ENCODE measurements around the gene MLIP. TPM values are rescaled to one million over a fixed set of nuclear protein-coding genes. Genes with fewer than 3 reads are reported as not detected.

Gene MLIP
- total and polyA plus RNA-seq, 2 of the 13 experiments (the other 11 are each of a cell fraction or from before 2014, with no cell fraction given): 0.08 to 0.33 TPM

- ATAC-seq (no peak), DNase-seq (ENCODE audit: low spot score) (no peak), FAIRE-seq (no peak)
- H2AFZ ChIP-seq (ENCODE audit: low read length): no peak overlapping the region
- no peaks in the 10 kb centered on the region for H3K79me2 ChIP-seq (ENCODE audit: insufficient read depth, low read length)
- WGBS (ENCODE audit: low lambda C conversion rate): 60% methylated on average over 3 of the region's 3 CpGs
- POLR2A ChIA-PET: no interaction called here
- CTCF ChIA-PET (ENCODE audit: low intra/inter-chr PET ratio, low total read pairs): no interaction called here
- H3K4me2 ChIP-seq (ENCODE audit: low read depth, low read length): no peak overlapping the region
- peaks cover 4% of the 10 kb centered on the region for H3K4me1 ChIP-seq (ENCODE audit: insufficient read depth, low read length)
- no peaks in the 10 kb centered on the region for H3K36me3 ChIP-seq (replicated peaks in 1 of 2; ENCODE audit: control insufficient read depth in 1 of 2, insufficient read depth in 2 of 2, low read length in 2 of 2)
- no peak overlapping the region for H3K4me3 ChIP-seq (replicated peaks in 1 of 3; ENCODE audit: insufficient read depth in 1 of 3, low read depth in 2 of 3, low read length in 3 of 3)
- H4K20me1 ChIP-seq (ENCODE audit: insufficient read depth, low read length): no peaks in the 10 kb centered on the region
- H3K9ac ChIP-seq (ENCODE audit: insufficient read depth, low read depth, low read length): no peak overlapping the region
- in situ Hi-C loops (cut with HindIII; ENCODE audit: extremely low pct_ligation_motif_present, low pct_unique_long_range_greater_than_20kb): no loop called here
- intact Hi-C loops (cut with micrococcal nuclease; ENCODE audit: unreplicated experiment): no loop called here
- H3K27me3 ChIP-seq (ENCODE audit: control insufficient read depth in 1 of 2, insufficient read depth in 2 of 2, low read length in 2 of 2): no peaks in the 10 kb centered on the region
- no peaks in the 10 kb centered on the region for H3K9me3 ChIP-seq (ENCODE audit: low read length)
- no peak overlapping the region for H3K27ac ChIP-seq (ENCODE audit: extremely low read length, insufficient read depth, low read length)
- no TSS peak for BruUV-seq (replicated peaks)
- TF ChIP-seq E2F1 (CRISPR knock-in tag; IDR thresholded peaks at IDR 0.05) (no peak), ONECUT2 (CRISPR knock-in tag; IDR thresholded peaks at IDR 0.05) (no peak), ZNF354B (CRISPR knock-in tag; IDR thresholded peaks at IDR 0.05) (no peak), NFE2L2 (IDR thresholded peaks at IDR 0.05; ENCODE audit: low read length) (peak; percentile 89), MAFK (conservative IDR thresholded peaks at IDR 0.05 in 1 of 2, IDR thresholded peaks at IDR 0.05 in 1 of 2; ENCODE audit: low read length in 2 of 2) (peak; percentile 98 to 99), ZFP36 (IDR thresholded peaks at IDR 0.05; ENCODE audit: borderline replicate concordance, low read depth, low read length, partially characterized antibody) (no peak), ZNF318 (CRISPR knock-in tag; IDR thresholded peaks at IDR 0.05) (no peak), CEBPZ (IDR thresholded peaks at IDR 0.05; ENCODE audit: low read length) (no peak), PAX8 (CRISPR knock-in tag; IDR thresholded peaks at IDR 0.05; ENCODE audit: borderline replicate concordance) (no peak), ARID3A (IDR thresholded peaks at IDR 0.05; ENCODE audit: low read depth, low read length) (no peak)
Observed at GRCh38 chr6:54103497-54103896, 7.7 kb upstream of the MLIP start.
